GM12878 (cell line): ENCODE data around the gene CHST13. TPM values are rescaled to one million over a fixed set of nuclear protein-coding genes. Genes with fewer than 3 reads are reported as not detected.

Experiments
- ATAC-seq: fragments of 200-7000 bp; cut with Tn5 transposase; 3 replicates; pipeline ENCODE4 v1.9.1; 2020; ENCODE audit warnings: mild to moderate bottlenecking, moderate library complexity
- BruUV-seq: library from RNA; stranded (reverse); fragments of 400-500 nt; replicated peaks from 2 replicates; lab custom pipeline; 2021; lab: Mats Ljungman, UMichigan
- CTCF ChIA-PET: fragments of 300-600 bp; sonication (Branson Sonifier 250); formaldehyde crosslinking; extraction: SDS; loops from one replicate; lab custom pipeline; 2021; ENCODE audit warnings: inconsistent platforms; lab: Yijun Ruan, JAX
- POLR2A ChIA-PET: fragments of 350-600 bp; formaldehyde crosslinking; extraction: SDS; loops from one replicate; lab custom pipeline; 2021; ENCODE audit warnings: inconsistent platforms; lab: Charles Lee
- RAD21 ChIA-PET: fragments of 300-600 bp; sonication (Branson Sonifier 250); formaldehyde crosslinking; loops from one replicate; lab custom pipeline; 2023; ENCODE audit warnings: antibody characterized with exemption; ENCODE audit not compliant: unreplicated experiment; lab: Charles Lee
- SMC1A ChIA-PET: fragments of 300-600 bp; sonication (Branson Sonifier 250); formaldehyde crosslinking; loops from one replicate; lab custom pipeline; 2023; ENCODE audit not compliant: unreplicated experiment, uncharacterized antibody; lab: Charles Lee
- DNase-seq: peaks from one replicate; pipeline ENCODE4 v3.0.0-alpha.2; 2011; ENCODE audit warnings: low read depth, low spot score
- FAIRE-seq: peaks from 3 replicates; lab custom pipeline; 2011; peaks lifted over from hg19 to GRCh38; lab: Jason Lieb, UNC
- H2AFZ ChIP-seq: 2 replicates; pipeline ENCODE4 v1.6.0; 2011; ENCODE audit warnings: low read depth, low read length, control low read depth; ENCODE audit not compliant: control insufficient read depth
- H3K27ac ChIP-seq: 2 replicates; pipeline ENCODE4 v1.5.1; 2011; ENCODE audit warnings: control low read depth; ENCODE audit not compliant: control insufficient read depth, insufficient read depth
- H3K27me3 ChIP-seq, 2 experiments: replicated peaks in 1 of 2; 2 replicates each; pipeline versions ENCODE4 v1.6.0 to v1.6.1; 2011; ENCODE audit warnings: low read length in 1 of 2; ENCODE audit not compliant: control insufficient read depth in 2 of 2, insufficient read depth in 2 of 2
- H3K36me3 ChIP-seq, 2 experiments: 2 replicates each; pipeline ENCODE4 v1.5.1; 2011; ENCODE audit warnings: low read length in 1 of 2; ENCODE audit not compliant: control insufficient read depth in 2 of 2, insufficient read depth in 2 of 2
- H3K4me1 ChIP-seq: 2 replicates; pipeline ENCODE4 v1.6.1; 2011; ENCODE audit warnings: mild to moderate bottlenecking, low read length, moderate library complexity, mixed read lengths; ENCODE audit not compliant: control insufficient read depth, insufficient read depth
- H3K4me2 ChIP-seq: 2 replicates; pipeline ENCODE4 v1.6.0; 2011; ENCODE audit warnings: control low read depth; ENCODE audit not compliant: control insufficient read depth, insufficient read depth
- H3K4me3 ChIP-seq: fragments of 200-600 bp; sonication (generic); 2 replicates; pipeline ENCODE4 v1.5.1; 2016
- H3K79me2 ChIP-seq: 2 replicates; pipeline ENCODE4 v1.6.0; 2011; ENCODE audit warnings: low read length; ENCODE audit not compliant: control insufficient read depth, insufficient read depth
- H3K9ac ChIP-seq: 2 replicates; pipeline ENCODE4 v1.8.0; 2011; ENCODE audit warnings: low read length, control low read depth, mixed read lengths; ENCODE audit not compliant: control insufficient read depth, insufficient read depth
- H3K9me3 ChIP-seq: replicated peaks from 3 replicates; pipeline ENCODE4 v1.5.1; 2011; ENCODE audit warnings: mild to moderate bottlenecking, low read length; ENCODE audit not compliant: control insufficient read depth, insufficient read depth
- H4K20me1 ChIP-seq: 2 replicates; pipeline ENCODE4 v1.6.0; 2011; ENCODE audit not compliant: control insufficient read depth, insufficient read depth
- ATF7 ChIP-seq: fragments of 450-650 bp; IDR thresholded peaks from 2 replicates; pipeline ENCODE4 v1.6.1; 2016; ENCODE audit warnings: low read depth, mild to moderate bottlenecking
- BHLHE40 ChIP-seq, 2 experiments: fragments of 450-650 bp in 1 of 2; IDR thresholded peaks; 2 replicates each; pipeline ENCODE4 v1.6.1; 2011 to 2017; ENCODE audit warnings: low read depth in 2 of 2, borderline replicate concordance in 1 of 2, improper control_type of control experiment in 1 of 2, low read length in 1 of 2, mild to moderate bottlenecking in 1 of 2
- CREB1 ChIP-seq: IDR thresholded peaks from 2 replicates; pipeline ENCODE4 v1.6.1; 2012; ENCODE audit warnings: low read depth, mild to moderate bottlenecking, inconsistent platforms
- ESRRA ChIP-seq: IDR thresholded peaks from 2 replicates; pipeline ENCODE4 v1.6.1; 2012; ENCODE audit warnings: mild to moderate bottlenecking, low read length, improper control_type of control experiment
- NR2C1 ChIP-seq: fragments of 450-650 bp; IDR thresholded peaks from 2 replicates; pipeline ENCODE4 v1.6.1; 2017; ENCODE audit warnings: antibody characterized with exemption, mild to moderate bottlenecking, moderate library complexity
- RCOR1 ChIP-seq: conservative IDR thresholded peaks from 2 replicates; pipeline ENCODE4 v1.6.1; 2012; ENCODE audit warnings: low read depth, low read length, improper control_type of control experiment
- SIN3A ChIP-seq: IDR thresholded peaks from 2 replicates; pipeline ENCODE4 v1.6.1; 2012; ENCODE audit warnings: low read depth, low read length, improper control_type of control experiment
- SREBF1 ChIP-seq: IDR thresholded peaks from 2 replicates; pipeline ENCODE4 v1.6.1; 2012; ENCODE audit warnings: mild to moderate bottlenecking, low read length
- SRF ChIP-seq, 2 experiments: IDR thresholded peaks; 2 replicates each; pipeline ENCODE4 v1.6.1; 2011; ENCODE audit warnings: low read depth in 2 of 2, low read length in 2 of 2, mild to moderate bottlenecking in 1 of 2, moderate library complexity in 1 of 2
- WGBS: methylation state at CpG from one replicate; pipeline ENCODE4 v1.1.6; 2016; ENCODE audit warnings: low lambda C conversion rate; ENCODE audit not compliant: insufficient replicate concordance, insufficient coverage; ENCODE audit errors: missing lambda C conversion rate; 5-methylcytosine and 5-hydroxymethylcytosine counted together
- in situ Hi-C: fragments of 300-500 bp; cut with MboI; formaldehyde crosslinking; loops from 9 replicates; pipeline ENCODE4 v1.14.3; 2018; ENCODE audit warnings: mixed read lengths
- intact Hi-C: fragments of 100-400 bp; cut with micrococcal nuclease; formaldehyde crosslinking; loops from one replicate; pipeline ENCODE4 v1.14.2; 2022; ENCODE audit not compliant: unreplicated experiment
- polyA plus RNA-seq, 11 experiments: library from polyadenylated mRNA; depleted of rRNA in 4 of 11; unstranded in 6 of 11; stranded (reverse) in 5 of 11; fragments of >200 nt; fragmentation: Nextera tagmentation in 4 of 11; fragmentation: Illumina TruSeq in 1 of 11; extraction: Ambion mirVana in 4 of 11; extraction: Trizol in 1 of 11; gene quantifications; 1 replicate in 1 of 11; 2 replicates in 10 of 11; pipeline versions ENCODE4 v1.2.1 to v1.2.3, GENCODE V29; 2011 to 2016; ENCODE audit warnings: inconsistent platforms in 2 of 11, missing spikeins in 2 of 11, low read depth in 1 of 11
- total RNA-seq, 4 experiments: library from RNA; depleted of rRNA in 3 of 4; stranded (reverse); fragments of >200 nt in 3 of 4; fragmentation: Illumina TruSeq in 1 of 4; extraction: Trizol in 1 of 4; gene quantifications; 2 replicates each; pipeline versions ENCODE4 v1.2.1 to v1.2.3, GENCODE V29; 2013 to 2021
- TF ChIP-seq, protein P1 (sequence below): fragments of 450-650 bp; formaldehyde crosslinking; IDR thresholded peaks from 2 replicates; pipeline ENCODE4 v1.4.0; 2020; ENCODE audit warnings: mild to moderate bottlenecking, moderate library complexity
- TF ChIP-seq, protein P2 (sequence below): fragments of 450-650 bp; IDR thresholded peaks from 2 replicates; pipeline ENCODE4 v1.6.1; 2017; ENCODE audit warnings: mild to moderate bottlenecking, moderate library complexity
- TF ChIP-seq, protein P3 (sequence below): IDR thresholded peaks from 2 replicates; pipeline ENCODE4 v1.6.1; 2011; ENCODE audit warnings: borderline replicate concordance, low read depth, mild to moderate bottlenecking, moderate library complexity, low read length; ENCODE audit not compliant: insufficient read depth, poor library complexity, severe bottlenecking

CHST13 gene
- total and polyA plus RNA-seq, 10 of the 15 experiments (the other 5 are each of a cell fraction or from before 2014, with no cell fraction given): not detected

DNA sequence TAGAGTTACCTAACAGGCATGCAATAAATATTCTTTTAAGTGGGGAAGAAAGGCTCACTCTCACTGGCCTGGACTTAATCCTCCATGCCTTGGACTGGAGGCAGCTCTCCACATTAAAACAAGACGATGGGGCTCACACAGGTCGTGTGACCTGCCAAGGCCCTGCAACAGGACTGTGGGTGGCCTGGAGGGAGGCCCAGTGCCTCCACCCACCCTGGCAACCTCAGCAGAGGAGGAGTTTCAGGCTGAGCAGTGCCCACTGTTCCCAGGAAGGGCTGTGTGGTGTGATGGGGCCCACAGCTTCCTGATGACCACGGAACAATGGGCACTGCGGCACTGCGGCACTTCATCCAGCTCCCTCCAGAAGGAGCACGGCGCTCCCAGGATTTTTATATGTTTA, 11.9 kb upstream of the CHST13 start:
- CTCF ChIA-PET: interaction anchor here (1.7 kb wide), 1 partner anchor 11 kb away, joined by 9 read pairs; no protein-coding TSS in a partner anchor
- intact Hi-C loops (no loop called here), in situ Hi-C loops (no loop called here)
- H3K27me3 ChIP-seq: no peaks in the 10 kb centered on the region; a peak in 1 of 4 replicates
- H3K79me2 ChIP-seq: no peaks in the 10 kb centered on the region
- no peak overlapping the region for H3K4me3 ChIP-seq
- H3K27ac ChIP-seq: no peak overlapping the region
- DNase-seq: no peak
- POLR2A ChIA-PET: no interaction called here
- WGBS: 54% methylated on average over 7 of the region's 7 CpGs
- SMC1A ChIA-PET: no interaction called here
- no peak overlapping the region for H2AFZ ChIP-seq
- H4K20me1 ChIP-seq: no peaks in the 10 kb centered on the region; the same call in 1 of the 2 replicates
- no peaks in the 10 kb centered on the region for H3K9me3 ChIP-seq
- no TSS peak for BruUV-seq
- no peak for FAIRE-seq
- no peak for ATAC-seq
- no peaks in the 10 kb centered on the region for H3K4me1 ChIP-seq
- H3K4me2 ChIP-seq: no peak overlapping the region
- no peaks in the 10 kb centered on the region for H3K36me3 ChIP-seq
- no peak overlapping the region for H3K9ac ChIP-seq
- RAD21 ChIA-PET: interaction anchor here (1.0 kb wide), 1 partner anchor 10 kb away, joined by 3 read pairs; no protein-coding TSS in a partner anchor
- no peak for TF ChIP-seq SRF (IDR thresholded peaks at IDR 0.05; ENCODE audit: low read depth in 2 of 2, low read length in 2 of 2)
- no peak for TF ChIP-seq ESRRA
- no peak for TF ChIP-seq SREBF1
- TF ChIP-seq, protein P1, sequence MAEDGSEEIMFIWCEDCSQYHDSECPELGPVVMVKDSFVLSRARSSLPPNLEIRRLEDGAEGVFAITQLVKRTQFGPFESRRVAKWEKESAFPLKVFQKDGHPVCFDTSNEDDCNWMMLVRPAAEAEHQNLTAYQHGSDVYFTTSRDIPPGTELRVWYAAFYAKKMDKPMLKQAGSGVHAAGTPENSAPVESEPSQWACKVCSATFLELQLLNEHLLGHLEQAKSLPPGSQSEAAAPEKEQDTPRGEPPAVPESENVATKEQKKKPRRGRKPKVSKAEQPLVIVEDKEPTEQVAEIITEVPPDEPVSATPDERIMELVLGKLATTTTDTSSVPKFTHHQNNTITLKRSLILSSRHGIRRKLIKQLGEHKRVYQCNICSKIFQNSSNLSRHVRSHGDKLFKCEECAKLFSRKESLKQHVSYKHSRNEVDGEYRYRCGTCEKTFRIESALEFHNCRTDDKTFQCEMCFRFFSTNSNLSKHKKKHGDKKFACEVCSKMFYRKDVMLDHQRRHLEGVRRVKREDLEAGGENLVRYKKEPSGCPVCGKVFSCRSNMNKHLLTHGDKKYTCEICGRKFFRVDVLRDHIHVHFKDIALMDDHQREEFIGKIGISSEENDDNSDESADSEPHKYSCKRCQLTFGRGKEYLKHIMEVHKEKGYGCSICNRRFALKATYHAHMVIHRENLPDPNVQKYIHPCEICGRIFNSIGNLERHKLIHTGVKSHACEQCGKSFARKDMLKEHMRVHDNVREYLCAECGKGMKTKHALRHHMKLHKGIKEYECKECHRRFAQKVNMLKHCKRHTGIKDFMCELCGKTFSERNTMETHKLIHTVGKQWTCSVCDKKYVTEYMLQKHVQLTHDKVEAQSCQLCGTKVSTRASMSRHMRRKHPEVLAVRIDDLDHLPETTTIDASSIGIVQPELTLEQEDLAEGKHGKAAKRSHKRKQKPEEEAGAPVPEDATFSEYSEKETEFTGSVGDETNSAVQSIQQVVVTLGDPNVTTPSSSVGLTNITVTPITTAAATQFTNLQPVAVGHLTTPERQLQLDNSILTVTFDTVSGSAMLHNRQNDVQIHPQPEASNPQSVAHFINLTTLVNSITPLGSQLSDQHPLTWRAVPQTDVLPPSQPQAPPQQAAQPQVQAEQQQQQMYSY (CRISPR knock-in tag): no peak
- TF ChIP-seq RCOR1: no peak
- no peak for TF ChIP-seq NR2C1
- no peak for TF ChIP-seq ATF7
- TF ChIP-seq SIN3A: no peak
- no peak for TF ChIP-seq BHLHE40 (IDR thresholded peaks at IDR 0.05; ENCODE audit: borderline replicate concordance in 1 of 2, low read depth in 2 of 2, low read length in 1 of 2)
- TF ChIP-seq CREB1: no peak
- TF ChIP-seq, protein P2, sequence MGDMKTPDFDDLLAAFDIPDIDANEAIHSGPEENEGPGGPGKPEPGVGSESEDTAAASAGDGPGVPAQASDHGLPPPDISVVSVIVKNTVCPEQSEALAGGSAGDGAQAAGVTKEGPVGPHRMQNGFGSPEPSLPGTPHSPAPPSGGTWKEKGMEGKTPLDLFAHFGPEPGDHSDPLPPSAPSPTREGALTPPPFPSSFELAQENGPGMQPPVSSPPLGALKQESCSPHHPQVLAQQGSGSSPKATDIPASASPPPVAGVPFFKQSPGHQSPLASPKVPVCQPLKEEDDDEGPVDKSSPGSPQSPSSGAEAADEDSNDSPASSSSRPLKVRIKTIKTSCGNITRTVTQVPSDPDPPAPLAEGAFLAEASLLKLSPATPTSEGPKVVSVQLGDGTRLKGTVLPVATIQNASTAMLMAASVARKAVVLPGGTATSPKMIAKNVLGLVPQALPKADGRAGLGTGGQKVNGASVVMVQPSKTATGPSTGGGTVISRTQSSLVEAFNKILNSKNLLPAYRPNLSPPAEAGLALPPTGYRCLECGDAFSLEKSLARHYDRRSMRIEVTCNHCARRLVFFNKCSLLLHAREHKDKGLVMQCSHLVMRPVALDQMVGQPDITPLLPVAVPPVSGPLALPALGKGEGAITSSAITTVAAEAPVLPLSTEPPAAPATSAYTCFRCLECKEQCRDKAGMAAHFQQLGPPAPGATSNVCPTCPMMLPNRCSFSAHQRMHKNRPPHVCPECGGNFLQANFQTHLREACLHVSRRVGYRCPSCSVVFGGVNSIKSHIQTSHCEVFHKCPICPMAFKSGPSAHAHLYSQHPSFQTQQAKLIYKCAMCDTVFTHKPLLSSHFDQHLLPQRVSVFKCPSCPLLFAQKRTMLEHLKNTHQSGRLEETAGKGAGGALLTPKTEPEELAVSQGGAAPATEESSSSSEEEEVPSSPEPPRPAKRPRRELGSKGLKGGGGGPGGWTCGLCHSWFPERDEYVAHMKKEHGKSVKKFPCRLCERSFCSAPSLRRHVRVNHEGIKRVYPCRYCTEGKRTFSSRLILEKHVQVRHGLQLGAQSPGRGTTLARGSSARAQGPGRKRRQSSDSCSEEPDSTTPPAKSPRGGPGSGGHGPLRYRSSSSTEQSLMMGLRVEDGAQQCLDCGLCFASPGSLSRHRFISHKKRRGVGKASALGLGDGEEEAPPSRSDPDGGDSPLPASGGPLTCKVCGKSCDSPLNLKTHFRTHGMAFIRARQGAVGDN: no peak
- TF ChIP-seq, protein P3, sequence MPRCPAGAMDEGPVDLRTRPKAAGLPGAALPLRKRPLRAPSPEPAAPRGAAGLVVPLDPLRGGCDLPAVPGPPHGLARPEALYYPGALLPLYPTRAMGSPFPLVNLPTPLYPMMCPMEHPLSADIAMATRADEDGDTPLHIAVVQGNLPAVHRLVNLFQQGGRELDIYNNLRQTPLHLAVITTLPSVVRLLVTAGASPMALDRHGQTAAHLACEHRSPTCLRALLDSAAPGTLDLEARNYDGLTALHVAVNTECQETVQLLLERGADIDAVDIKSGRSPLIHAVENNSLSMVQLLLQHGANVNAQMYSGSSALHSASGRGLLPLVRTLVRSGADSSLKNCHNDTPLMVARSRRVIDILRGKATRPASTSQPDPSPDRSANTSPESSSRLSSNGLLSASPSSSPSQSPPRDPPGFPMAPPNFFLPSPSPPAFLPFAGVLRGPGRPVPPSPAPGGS: no peak
